ENCODE results near the gene NAALADL2. TPM values are rescaled to one million over a fixed set of nuclear protein-coding genes. Genes with fewer than 3 reads are reported as not detected.

NAALADL2 gene
- total RNA-seq, 3 donors from 2014 or later = 18.4 to 43.9 (median 20.8) TPM

DNA sequence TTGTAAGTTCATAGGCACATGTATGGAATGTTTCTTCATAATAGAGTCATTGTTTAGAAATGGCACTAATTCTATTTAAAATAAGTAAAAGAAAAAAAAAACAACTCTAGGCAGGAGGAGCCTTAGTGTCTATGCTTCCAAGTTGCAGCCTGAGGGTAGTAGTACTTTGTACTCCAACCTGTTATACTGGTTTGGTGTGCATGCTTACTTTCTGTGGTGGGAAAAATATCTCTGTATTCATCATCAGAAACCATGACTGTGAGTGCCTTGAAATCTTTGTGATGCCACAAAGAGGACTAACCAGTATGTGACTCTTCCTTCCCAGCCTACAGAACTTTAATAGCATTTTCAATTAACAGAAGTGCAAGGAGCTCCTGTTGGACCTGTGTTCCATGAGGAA is 4.4 kb downstream of the NAALADL2 start:
- intact Hi-C loops (cut with DNase I, micrococcal nuclease) = no loop called here
- peaks cover 7% of the 10 kb centered on the region for H3K4me1 ChIP-seq (ENCODE audit: low read depth)
- no peaks in the 10 kb centered on the region for H3K9me3 ChIP-seq
- no peaks in the 10 kb centered on the region for H3K36me3 ChIP-seq (ENCODE audit: low read depth)
- TF ChIP-seq, protein P1, sequence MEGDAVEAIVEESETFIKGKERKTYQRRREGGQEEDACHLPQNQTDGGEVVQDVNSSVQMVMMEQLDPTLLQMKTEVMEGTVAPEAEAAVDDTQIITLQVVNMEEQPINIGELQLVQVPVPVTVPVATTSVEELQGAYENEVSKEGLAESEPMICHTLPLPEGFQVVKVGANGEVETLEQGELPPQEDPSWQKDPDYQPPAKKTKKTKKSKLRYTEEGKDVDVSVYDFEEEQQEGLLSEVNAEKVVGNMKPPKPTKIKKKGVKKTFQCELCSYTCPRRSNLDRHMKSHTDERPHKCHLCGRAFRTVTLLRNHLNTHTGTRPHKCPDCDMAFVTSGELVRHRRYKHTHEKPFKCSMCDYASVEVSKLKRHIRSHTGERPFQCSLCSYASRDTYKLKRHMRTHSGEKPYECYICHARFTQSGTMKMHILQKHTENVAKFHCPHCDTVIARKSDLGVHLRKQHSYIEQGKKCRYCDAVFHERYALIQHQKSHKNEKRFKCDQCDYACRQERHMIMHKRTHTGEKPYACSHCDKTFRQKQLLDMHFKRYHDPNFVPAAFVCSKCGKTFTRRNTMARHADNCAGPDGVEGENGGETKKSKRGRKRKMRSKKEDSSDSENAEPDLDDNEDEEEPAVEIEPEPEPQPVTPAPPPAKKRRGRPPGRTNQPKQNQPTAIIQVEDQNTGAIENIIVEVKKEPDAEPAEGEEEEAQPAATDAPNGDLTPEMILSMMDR (IDR thresholded peaks at IDR 0.05) = no peak
- DNase-seq (peak in 1 of 3 donors; percentile 35), ATAC-seq (peak; percentile 54)
- no peak overlapping the region for H3K4me3 ChIP-seq

DNA sequence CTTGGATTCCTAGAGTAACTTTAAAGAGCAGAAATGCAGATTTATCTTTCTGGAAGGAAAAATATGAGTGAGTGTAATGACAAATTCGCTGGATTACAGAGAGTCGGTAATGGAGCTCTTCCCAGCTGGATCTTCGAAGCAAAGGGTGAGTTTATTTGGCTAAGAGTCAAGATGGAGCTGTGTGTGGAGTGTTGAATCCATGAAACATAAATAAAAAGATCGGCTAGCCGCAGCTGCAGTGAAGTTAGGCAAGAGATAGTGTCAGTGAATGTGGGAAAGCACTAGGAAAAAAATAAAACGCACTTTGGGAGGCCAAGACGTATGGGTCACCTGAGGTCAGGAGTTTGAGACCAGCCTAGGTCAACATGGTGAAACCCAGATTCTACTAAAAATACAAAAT is 10.3 kb downstream of the NAALADL2 start:
- peak; percentile 38 for ATAC-seq
- intact Hi-C loops (cut with DNase I, micrococcal nuclease) = no loop called here
- TF ChIP-seq, protein P1 (IDR thresholded peaks at IDR 0.05) = no peak
- H3K4me3 ChIP-seq = no peak overlapping the region
- no peaks in the 10 kb centered on the region for H3K36me3 ChIP-seq (ENCODE audit: low read depth)
- H3K9me3 ChIP-seq = no peaks in the 10 kb centered on the region
- H3K4me1 ChIP-seq (ENCODE audit: low read depth) = no peaks in the 10 kb centered on the region
- DNase-seq = peak in 1 of 3 donors; percentile 9

DNA sequence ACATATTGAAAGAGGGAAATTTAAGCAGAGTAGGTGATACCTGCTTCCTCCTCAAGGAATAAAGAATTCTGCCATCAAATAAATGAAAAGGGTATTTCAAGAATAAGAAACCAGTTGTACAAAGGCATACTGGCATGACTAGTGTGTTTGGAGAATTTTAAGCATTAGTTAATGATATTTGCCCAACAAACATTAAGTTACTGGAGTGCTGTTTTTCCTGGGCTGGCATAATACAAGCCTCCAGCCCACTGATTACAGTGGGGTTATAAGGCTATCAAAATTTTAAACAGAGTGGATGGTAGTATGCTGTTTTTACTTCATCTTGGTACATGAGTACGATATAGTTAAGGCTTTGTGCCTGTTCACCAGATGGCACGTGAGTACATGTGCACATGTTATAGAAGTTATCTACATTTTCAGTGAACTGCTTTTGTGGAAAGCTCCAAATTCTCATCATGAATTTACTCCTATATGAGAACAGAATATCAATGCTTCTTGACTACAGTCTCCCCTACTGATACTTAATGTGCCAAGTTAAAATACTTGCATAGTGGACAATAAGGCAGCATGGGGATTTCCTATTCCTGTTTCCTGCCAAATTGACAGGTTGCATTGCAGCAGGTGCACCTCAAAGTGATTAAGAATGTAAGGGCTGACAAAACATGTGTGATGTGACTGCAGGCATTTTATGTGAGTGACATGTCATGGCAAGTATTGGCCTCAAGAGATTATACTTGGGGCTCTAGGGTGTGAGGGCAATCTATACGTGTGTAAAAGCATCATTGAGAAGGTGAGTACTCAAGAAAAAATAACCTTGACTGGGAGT is 14.9 kb downstream of the NAALADL2 start:
- no peaks in the 10 kb centered on the region for H3K4me1 ChIP-seq (ENCODE audit: low read depth)
- H3K4me3 ChIP-seq = no peak overlapping the region
- intact Hi-C loops (cut with DNase I, micrococcal nuclease) = no loop called here
- ATAC-seq (no peak), DNase-seq (no peak)
- TF ChIP-seq, protein P1 (IDR thresholded peaks at IDR 0.05) = no peak
- no peaks in the 10 kb centered on the region for H3K36me3 ChIP-seq (ENCODE audit: low read depth)
- H3K9me3 ChIP-seq = no peaks in the 10 kb centered on the region

DNA sequence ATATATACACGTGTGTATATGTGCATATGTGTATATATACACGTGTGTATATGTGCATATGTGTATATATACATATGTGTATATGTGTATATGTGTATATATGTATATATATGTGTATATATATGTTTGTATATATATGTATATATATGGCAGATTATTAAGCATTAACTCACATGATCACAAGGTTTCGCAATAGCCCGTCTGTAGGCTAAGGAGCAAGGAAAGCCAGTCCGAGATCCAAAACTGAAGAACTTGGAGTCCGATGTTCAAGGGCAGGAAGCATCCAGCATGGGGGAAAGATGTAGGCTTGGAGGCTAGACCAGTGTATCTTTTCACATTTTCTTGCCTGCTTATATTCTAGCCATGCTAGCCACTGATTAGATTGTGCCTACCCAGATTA is 23.7 kb downstream of the NAALADL2 start:
- TF ChIP-seq, protein P1 (IDR thresholded peaks at IDR 0.05) = no peak
- Histone ChIP-seq H3K36me3 (ENCODE audit: low read depth) (no peaks in the 10 kb centered on the region), H3K4me3 (no peak overlapping the region), H3K9me3 (no peaks in the 10 kb centered on the region), H3K4me1 (ENCODE audit: low read depth) (no peaks in the 10 kb centered on the region)
- intact Hi-C loops (cut with DNase I, micrococcal nuclease) = no loop called here
- DNase-seq = no peak
- ATAC-seq = no peak

DNA sequence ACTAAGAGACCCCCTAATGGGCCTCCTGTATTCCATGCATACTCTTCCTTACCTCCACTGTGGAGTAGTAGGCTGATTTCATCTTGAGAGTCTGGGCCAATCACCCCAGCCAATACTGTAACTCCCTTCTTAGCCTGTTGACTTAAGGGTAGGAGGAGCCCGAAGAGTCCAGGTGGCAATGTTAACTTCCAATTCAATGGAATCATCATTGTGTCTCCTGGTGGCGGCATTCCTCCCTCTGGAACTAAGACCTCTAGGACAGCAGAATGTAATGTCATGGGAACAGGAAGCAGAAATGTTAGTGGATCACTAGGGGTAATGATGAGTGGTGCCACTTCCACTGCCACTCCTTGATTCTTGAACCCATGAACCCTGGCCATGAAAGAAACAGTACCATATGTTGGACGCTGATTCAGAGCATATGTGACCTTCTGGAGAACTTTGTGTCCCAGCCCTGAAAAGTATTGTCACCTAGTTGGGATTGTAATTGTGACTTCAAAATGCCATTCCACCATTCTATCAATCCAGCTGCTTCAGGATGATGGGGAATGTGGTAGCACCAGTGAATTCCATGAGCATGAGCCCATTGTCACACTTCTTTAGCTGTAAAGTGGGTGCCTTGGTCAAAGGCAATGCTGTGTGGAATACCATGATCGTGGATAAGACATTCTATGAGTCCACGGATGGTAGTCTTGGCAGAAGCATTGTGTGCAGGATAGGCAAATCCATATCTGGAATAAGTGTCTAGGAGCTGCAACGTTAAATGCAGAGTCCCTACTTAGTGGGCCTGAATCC is 24.9 kb downstream of the NAALADL2 start:
- TF ChIP-seq, protein P1 (IDR thresholded peaks at IDR 0.05) = no peak
- H3K4me1 ChIP-seq (ENCODE audit: low read depth) = no peaks in the 10 kb centered on the region
- no peak for ATAC-seq
- DNase-seq = no peak
- no peaks in the 10 kb centered on the region for H3K36me3 ChIP-seq (ENCODE audit: low read depth)
- no peaks in the 10 kb centered on the region for H3K9me3 ChIP-seq
- no peak overlapping the region for H3K4me3 ChIP-seq
- intact Hi-C loops (cut with DNase I, micrococcal nuclease) = no loop called here

All from mucosa of descending colon (tissue), 3 donors.